GM23248 (cell line): Measurements from ENCODE around the gene ABR. TPM values are rescaled to one million over a fixed set of nuclear protein-coding genes. Genes with fewer than 3 reads are reported as not detected.

Experiments
- DNase-seq: peaks from one replicate; pipeline ENCODE4 v3.0.0-alpha.2; 2015
- H2AFZ ChIP-seq: fragments of 200-600 bp; sonication (generic); 2 replicates; pipeline ENCODE4 v1.6.1; 2016; ENCODE audit warnings: antibody characterized with exemption
- H3F3A ChIP-seq: fragments of 200-600 bp; sonication (generic); 2 replicates; pipeline ENCODE4 v1.6.1; 2016; ENCODE audit warnings: mild to moderate bottlenecking, antibody characterized with exemption, mixed run types; ENCODE audit not compliant: insufficient read depth
- H3K27ac ChIP-seq: fragments of 200-600 bp; sonication (generic); 2 replicates; pipeline ENCODE4 v1.5.1; 2016; ENCODE audit warnings: mild to moderate bottlenecking
- H3K27me3 ChIP-seq: fragments of 200-600 bp; sonication (generic); replicated peaks from 2 replicates; pipeline ENCODE4 v1.6.1; 2016; ENCODE audit warnings: mild to moderate bottlenecking; ENCODE audit not compliant: insufficient read depth
- H3K36me3 ChIP-seq: fragments of 200-600 bp; sonication (generic); 2 replicates; pipeline ENCODE4 v1.6.1; 2016; ENCODE audit warnings: low read depth, mild to moderate bottlenecking
- H3K4me1 ChIP-seq: fragments of 200-600 bp; sonication (generic); 2 replicates; pipeline ENCODE4 v1.6.1; 2016; ENCODE audit warnings: mild to moderate bottlenecking; ENCODE audit not compliant: insufficient read depth
- H3K4me2 ChIP-seq: fragments of 200-600 bp; sonication (generic); one replicate; pipeline ENCODE4 v1.6.1; 2016; ENCODE audit warnings: mild to moderate bottlenecking; ENCODE audit not compliant: unreplicated experiment
- H3K4me3 ChIP-seq: fragments of 200-600 bp; sonication (generic); 2 replicates; pipeline ENCODE4 v1.5.1; 2016; ENCODE audit warnings: mild to moderate bottlenecking
- H3K79me2 ChIP-seq: fragments of 200-600 bp; sonication (generic); 2 replicates; pipeline ENCODE4 v1.6.1; 2016; ENCODE audit warnings: mild to moderate bottlenecking; ENCODE audit not compliant: insufficient read depth
- H3K9ac ChIP-seq: fragments of 200-600 bp; sonication (generic); 2 replicates; pipeline ENCODE4 v1.6.1; 2016; ENCODE audit warnings: mild to moderate bottlenecking
- H3K9me2 ChIP-seq: fragments of 200-600 bp; sonication (generic); 2 replicates; pipeline ENCODE4 v1.6.1; 2016; ENCODE audit warnings: mixed run types, mild to moderate bottlenecking, moderate library complexity; ENCODE audit not compliant: insufficient read depth
- H3K9me3 ChIP-seq: fragments of 200-600 bp; sonication (generic); one replicate; pipeline ENCODE4 v1.6.1; 2017; ENCODE audit warnings: low read depth
- H4K20me1 ChIP-seq: fragments of 200-600 bp; sonication (generic); 2 replicates; pipeline ENCODE4 v1.6.0; 2016; ENCODE audit not compliant: insufficient read depth
- EZH2 ChIP-seq: fragments of 200-600 bp; sonication (generic); IDR thresholded peaks from 2 replicates; pipeline ENCODE4 v1.6.1; 2018; ENCODE audit warnings: antibody characterized with exemption, mild to moderate bottlenecking; ENCODE audit not compliant: insufficient read depth, poor library complexity, severe bottlenecking
- EZH2phosphoT487 ChIP-seq: fragments of 200-600 bp; sonication (generic); IDR thresholded peaks from 2 replicates; pipeline ENCODE4 v1.6.1; 2018; ENCODE audit warnings: antibody characterized with exemption, moderate library complexity, mild to moderate bottlenecking, low read depth; ENCODE audit not compliant: insufficient read depth
- WGBS, 2 experiments: methylation state at CpG; one replicate each; pipeline ENCODE4 v1.1.6; 2015 to 2017; ENCODE audit warnings: low lambda C conversion rate in 2 of 2, low coverage in 1 of 2; ENCODE audit errors: missing lambda C conversion rate in 2 of 2; 5-methylcytosine and 5-hydroxymethylcytosine counted together
- in situ Hi-C: fragments of 300-500 bp; cut with MboI; formaldehyde crosslinking; loops from 2 replicates; pipeline ENCODE4 v1.15.0; 2020
- polyA plus RNA-seq: library from polyadenylated mRNA; unstranded; fragments of >200 nt; fragmentation: Nextera tagmentation; extraction: Ambion mirVana; gene quantifications from 2 replicates; pipeline ENCODE4 v1.2.1, GENCODE V29; 2016
- total RNA-seq: library from RNA; depleted of rRNA; stranded (reverse); fragments of >200 nt; shearing (Covaris generic); gene quantifications from 2 replicates; pipeline ENCODE4 v1.2.3, GENCODE V29; 2014

The ABR gene
- total and polyA plus RNA-seq, 2 experiments from 2014 or later: 24.4 to 38.2 TPM

GRCh38 chr17:1145311-1145986 is 34.3 kb downstream of the ABR start:
- H3K4me1 ChIP-seq: no peaks in the 10 kb centered on the region
- H3K27ac ChIP-seq: no peak overlapping the region
- no peaks in the 10 kb centered on the region for H3K36me3 ChIP-seq
- no peaks in the 10 kb centered on the region for H3K9me2 ChIP-seq
- no peaks in the 10 kb centered on the region for H3K27me3 ChIP-seq
- H3K4me2 ChIP-seq: no peak overlapping the region
- no peak overlapping the region for H2AFZ ChIP-seq
- no peak for TF ChIP-seq EZH2phosphoT487
- no peak for TF ChIP-seq EZH2
- DNase-seq: no peak
- 86 to 91% methylated on average over 14 of the region's 14 CpGs for WGBS, 2 experiments
- no peaks in the 10 kb centered on the region for H3F3A ChIP-seq
- no peaks in the 10 kb centered on the region for H3K79me2 ChIP-seq
- no peaks in the 10 kb centered on the region for H3K9me3 ChIP-seq
- in situ Hi-C loops: no loop called here
- H4K20me1 ChIP-seq: no peaks in the 10 kb centered on the region
- no peak overlapping the region for H3K9ac ChIP-seq
- no peak overlapping the region for H3K4me3 ChIP-seq

- in situ Hi-C loops: no loop called here
- no peaks in the 10 kb centered on the region for H3K9me2 ChIP-seq
Observed at GRCh38 chr17:1144162-1144561, 35.6 kb downstream of the ABR start.

GRCh38 chr17:1143573-1143972 is 36.2 kb downstream of the ABR start:
- Histone ChIP-seq H3K9me3 (no peaks in the 10 kb centered on the region), H3K9me2 (no peaks in the 10 kb centered on the region), H4K20me1 (no peaks in the 10 kb centered on the region), H3K9ac (no peak overlapping the region), H3K4me1 (no peaks in the 10 kb centered on the region), H3K36me3 (no peaks in the 10 kb centered on the region), H3K4me3 (no peak overlapping the region), H3F3A (0 out of 2 replicates have a peak, but pooled peaks cover 4% of the 10 kb centered on the region), H3K4me2 (no peak overlapping the region), H3K27me3 (no peaks in the 10 kb centered on the region), H3K79me2 (no peaks in the 10 kb centered on the region), H2AFZ (no peak overlapping the region), H3K27ac (no peak overlapping the region)
- peak; percentile 51 for DNase-seq
- in situ Hi-C loops: no loop called here
- TF ChIP-seq EZH2phosphoT487 (no peak), EZH2 (no peak)
- 52 to 55% methylated on average over 10 of the region's 10 CpGs for WGBS, 2 experiments

More at GRCh38 chr17:1144162-1144561, 35.6 kb downstream of the ABR start:
- TF ChIP-seq EZH2phosphoT487 (no peak), EZH2 (no peak)
- Histone ChIP-seq H3K9me3 (no peaks in the 10 kb centered on the region), H3K79me2 (no peaks in the 10 kb centered on the region), H3K27ac (no peak overlapping the region), H3K4me2 (no peak overlapping the region), H4K20me1 (no peaks in the 10 kb centered on the region), H3K9ac (no peak overlapping the region), H3K4me1 (no peaks in the 10 kb centered on the region), H3K4me3 (no peak overlapping the region), H2AFZ (no peak overlapping the region), H3K36me3 (no peaks in the 10 kb centered on the region), H3F3A (no peaks in the 10 kb centered on the region), H3K27me3 (no peaks in the 10 kb centered on the region)
- 89 to 97% methylated on average over 17 of the region's 17 CpGs for whole genome bisulfite sequencing, 2 experiments
- DNase-seq: no peak

- in situ Hi-C loops: no loop called here
- H3K9me3 ChIP-seq: no peaks in the 10 kb centered on the region
- H3K27me3 ChIP-seq: no peaks in the 10 kb centered on the region
- no peaks in the 10 kb centered on the region for H3K4me1 ChIP-seq
- 0 out of 2 replicates have a peak, but pooled peaks cover 4% of the 10 kb centered on the region for H3F3A ChIP-seq
- TF ChIP-seq EZH2phosphoT487: no peak
- no peak for TF ChIP-seq EZH2
- H3K9ac ChIP-seq: no peak overlapping the region
- no peak overlapping the region for H3K27ac ChIP-seq
- H2AFZ ChIP-seq: no peak overlapping the region
- DNase-seq: peak; percentile 21
- H3K79me2 ChIP-seq: no peaks in the 10 kb centered on the region
- no peak overlapping the region for H3K4me3 ChIP-seq
- no peaks in the 10 kb centered on the region for H3K9me2 ChIP-seq
- H3K4me2 ChIP-seq: no peak overlapping the region
- H3K36me3 ChIP-seq: no peaks in the 10 kb centered on the region
- H4K20me1 ChIP-seq: no peaks in the 10 kb centered on the region
- WGBS, 2 experiments: 66 to 68% methylated on average over 14 of the region's 14 CpGs
Observed at GRCh38 chr17:1142561-1142971, 37.2 kb downstream of the ABR start.
